A549 (cell line): Measurements from ENCODE around the gene PAIP2B.

Source experiments
- BHLHE40 ChIP-seq: IDR thresholded peaks from 2 replicates; pipeline ENCODE4 v1.6.1; 2012; ENCODE audit warnings: low read depth, low read length, inconsistent platforms
- CTCF ChIP-seq: fragments of >200 bp; sonication (Bioruptor Twin); formaldehyde crosslinking; IDR thresholded peaks from 3 replicates; pipeline ENCODE4 v1.5.1; 2016
- HMGXB4 ChIP-seq: fragments of 250-450 bp; sonication (Bioruptor Pico); IDR thresholded peaks from 2 replicates; pipeline ENCODE4 v1.5.0; 2021; ENCODE audit warnings: mild to moderate bottlenecking, moderate library complexity, borderline replicate concordance
- PBX3 ChIP-seq: IDR thresholded peaks from 2 replicates; pipeline ENCODE4 v1.6.1; 2012
- PHF8 ChIP-seq: fragments of 200-600 bp; sonication (generic); IDR thresholded peaks from 2 replicates; pipeline ENCODE4 v1.6.1; 2016; ENCODE audit warnings: low read depth, mild to moderate bottlenecking, antibody characterized with exemption, moderate library complexity, borderline replicate concordance
- REST ChIP-seq: fragments of 200-600 bp; sonication (generic); IDR thresholded peaks from 2 replicates; pipeline ENCODE4 v1.6.1; 2016; ENCODE audit warnings: antibody characterized with exemption, mild to moderate bottlenecking, moderate library complexity
- SMC3 ChIP-seq: fragments of >200 bp; sonication (Bioruptor Twin); formaldehyde crosslinking; IDR thresholded peaks from 3 replicates; pipeline ENCODE4 v1.6.1; 2018; ENCODE audit warnings: inconsistent platforms

- TF ChIP-seq BHLHE40 (no peak), PHF8 (no peak), CTCF (no peak), HMGXB4 (CRISPR knock-in tag) (no peak), PBX3 (no peak), REST (no peak), SMC3 (0 out of 3 replicates have a peak, but pooled peaks have one; percentile 10)
Observed at GRCh38 chr2:71154798-71155197, 72.1 kb downstream of the PAIP2B start.
